NAMALWA (cell line): ENCODE measurements around the gene FRMPD4.
"Not testable (repeated sequence)": the region's sequence is repeated elsewhere in the genome, so short reads cannot be mapped to it uniquely, and the experiment has no call there.

ENCODE experiments used
- DNase-seq: peaks from one replicate; pipeline ENCODE4 v3.0.0-alpha.2; 2015; ENCODE audit warnings: low spot score

FRMPD4 gene

DNA sequence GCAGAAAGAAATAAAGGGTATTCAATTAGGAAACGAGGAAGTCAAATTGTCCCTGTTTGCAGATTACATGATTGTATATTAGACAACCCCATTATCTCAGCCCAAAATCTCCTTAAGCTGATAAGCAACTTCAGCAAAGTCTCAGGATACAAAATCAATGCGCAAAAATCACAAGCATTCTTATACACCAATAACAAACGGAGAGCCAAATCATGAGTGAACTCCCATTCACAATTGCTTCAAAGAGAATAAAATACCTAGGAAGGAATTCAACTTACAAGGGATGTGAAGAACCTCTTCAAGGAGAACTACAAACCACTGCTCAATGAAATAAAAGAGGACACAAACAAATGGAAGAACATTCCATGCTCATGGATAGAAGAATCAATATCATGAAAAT is 404.0 kb downstream of the FRMPD4 start:
- not testable (repeated sequence) for DNase-seq

DNA sequence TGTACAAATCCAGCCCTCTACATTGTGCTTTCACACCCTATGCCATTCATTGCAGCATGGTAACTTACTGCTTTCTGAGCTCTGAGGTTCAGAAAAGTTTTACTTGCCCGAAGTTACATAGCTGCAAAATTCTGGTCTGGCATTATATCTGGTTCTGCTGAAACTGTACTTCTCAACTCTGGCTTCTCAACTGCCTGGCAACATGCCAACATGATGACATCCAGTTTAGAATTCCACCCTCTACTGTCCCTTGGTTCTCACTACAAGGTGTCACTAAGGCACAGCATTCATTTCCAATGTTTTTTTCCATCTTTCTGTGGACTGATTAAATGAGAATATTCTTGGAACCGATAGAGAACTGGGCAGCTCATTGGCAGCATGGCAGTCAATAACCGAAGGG is 410.1 kb downstream of the FRMPD4 start:
- DNase-seq, result no peak

DNA sequence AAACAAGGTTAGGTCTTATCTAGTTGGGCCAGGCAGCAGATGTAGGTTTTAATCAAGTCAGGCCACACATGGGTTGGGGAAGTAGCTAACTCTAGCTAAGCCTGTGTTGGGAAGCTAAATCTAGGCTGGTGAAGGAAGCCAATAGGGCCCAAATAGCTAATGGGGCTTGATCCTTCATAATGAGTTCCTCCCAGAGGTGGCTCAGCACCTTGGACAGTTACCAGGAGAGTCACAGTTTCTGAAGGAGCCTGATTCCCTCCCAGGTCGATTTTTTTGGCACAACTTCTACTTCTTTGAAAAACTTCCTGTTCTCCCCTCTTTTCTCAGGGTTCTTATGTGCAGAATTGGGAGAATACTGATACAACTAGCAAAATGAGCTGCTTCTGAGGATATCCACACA is 410.5 kb downstream of the FRMPD4 start:
- peak; percentile 24 for DNase-seq

DNA sequence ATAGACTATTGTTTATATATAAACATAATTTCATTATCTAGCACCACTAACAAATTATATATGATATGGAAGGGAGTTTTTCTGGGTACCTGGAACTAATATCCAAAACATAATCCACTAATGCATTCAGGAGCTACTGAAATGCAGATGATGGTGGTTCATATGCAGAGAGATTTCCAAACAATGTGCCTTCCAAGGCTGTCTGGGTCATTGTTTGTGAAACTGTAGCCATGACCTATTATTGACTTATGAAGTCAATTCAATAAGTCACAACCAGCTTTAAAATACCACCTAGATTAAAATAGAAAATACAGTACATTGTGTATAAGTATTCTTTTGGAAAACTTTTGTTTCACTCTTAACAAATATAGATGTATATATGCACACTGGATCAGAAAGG is 415.9 kb downstream of the FRMPD4 start:
- no peak for DNase-seq

DNA sequence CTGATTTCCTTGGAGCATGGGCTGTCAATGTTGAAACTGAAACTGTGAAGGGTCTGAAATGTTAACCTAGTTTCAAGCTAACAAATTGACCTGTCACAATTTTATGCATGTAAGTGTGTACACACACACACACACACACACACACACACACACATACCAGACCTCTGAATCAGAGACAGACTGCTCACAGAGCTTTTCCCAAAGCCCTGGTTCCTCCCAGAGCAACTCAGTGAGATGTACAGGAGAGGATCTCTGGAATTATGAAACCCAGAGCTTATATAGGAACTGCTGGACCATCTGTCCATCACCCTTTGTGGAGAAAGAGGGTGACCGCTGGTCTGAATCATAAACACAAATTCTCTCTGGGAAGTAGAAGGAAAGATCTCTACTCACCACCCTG is 424.8 kb downstream of the FRMPD4 start:
- DNase-seq, result no peak

DNA sequence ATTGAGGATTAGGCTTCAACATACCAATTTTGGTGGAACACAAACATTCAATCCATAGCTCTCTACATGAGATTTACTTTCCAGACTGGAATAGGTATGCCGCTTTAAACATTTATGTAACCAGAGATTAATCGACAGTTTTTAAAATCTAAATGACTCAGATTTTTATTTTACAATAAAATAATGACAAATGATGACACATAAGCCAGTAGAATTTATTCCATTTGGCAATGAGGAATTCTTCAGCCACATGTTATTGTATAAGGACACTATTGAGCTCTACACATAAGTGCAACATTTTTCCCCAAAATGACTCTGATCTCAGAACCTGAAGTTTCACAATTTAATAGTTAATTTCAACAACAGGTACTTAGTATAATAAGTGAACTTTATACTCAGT is 425.9 kb downstream of the FRMPD4 start:
- DNase-seq, result no peak

DNA sequence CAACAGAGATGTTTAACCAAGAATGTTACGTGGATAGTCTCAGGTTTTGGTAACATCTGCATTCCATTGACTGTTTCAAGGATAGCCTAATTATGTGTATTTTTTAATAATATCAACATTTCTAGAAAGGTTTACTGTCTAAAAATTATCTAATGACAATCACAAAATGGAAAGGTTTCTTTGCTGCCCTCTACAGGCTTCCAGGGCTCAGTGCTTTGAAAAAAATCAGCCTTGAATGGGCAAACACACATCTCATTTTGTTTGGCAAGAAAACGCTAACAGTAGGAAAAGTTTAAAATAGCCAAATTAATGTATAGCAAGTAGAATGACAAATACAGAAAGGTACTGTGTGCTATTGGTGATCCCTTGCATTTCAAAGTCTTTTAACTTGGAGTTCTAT is 429.6 kb downstream of the FRMPD4 start:
- peak; percentile 41 for DNase-seq

DNA sequence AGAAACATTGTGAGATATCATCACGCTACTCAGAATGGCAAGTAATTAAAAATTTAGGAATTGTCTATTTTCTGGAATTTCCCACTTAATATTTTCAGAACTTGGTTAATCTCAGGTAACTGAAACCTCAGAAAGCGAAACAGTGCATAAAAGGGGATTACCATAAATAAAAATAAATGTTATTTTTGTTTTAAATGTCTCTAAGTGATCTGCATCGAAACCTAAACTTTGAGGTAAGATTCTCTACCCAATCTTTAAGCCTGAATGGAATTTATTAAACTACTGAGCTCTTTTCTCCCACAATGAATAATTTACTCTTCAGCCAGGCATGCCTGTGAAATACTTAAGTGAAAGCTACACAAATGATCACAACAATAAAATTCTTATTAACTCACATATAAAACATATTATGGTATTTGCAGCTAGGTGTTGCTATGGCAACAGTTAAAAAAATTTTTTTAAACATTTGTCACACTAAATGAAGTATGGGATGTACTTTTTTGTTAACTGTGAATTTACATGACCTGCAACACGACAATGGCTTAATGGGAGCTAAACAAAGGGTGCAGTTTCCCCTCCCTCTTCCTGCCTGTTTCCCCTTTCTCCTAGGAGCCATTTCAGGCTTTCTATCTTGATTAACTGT is 432.7 kb downstream of the FRMPD4 start:
- DNase-seq, result no peak

DNA sequence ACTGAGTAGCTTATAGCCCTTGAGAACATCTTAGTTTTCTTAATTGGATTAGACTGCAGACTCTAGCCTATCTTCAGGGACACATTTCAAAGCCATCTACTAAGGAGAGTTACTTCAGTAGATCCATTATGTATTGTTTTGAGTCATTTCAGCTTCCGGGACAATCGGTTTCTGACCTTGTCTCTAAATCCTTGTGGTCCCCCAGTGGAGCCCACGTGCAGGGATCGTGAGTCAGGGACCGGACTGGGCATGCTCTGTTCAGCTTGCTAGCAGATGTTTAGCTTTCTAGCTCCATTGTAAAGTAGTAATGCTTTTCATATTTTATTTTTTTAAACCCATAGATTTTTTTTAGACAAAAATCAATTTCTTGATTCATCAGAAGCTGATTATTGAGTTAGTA is 441.0 kb downstream of the FRMPD4 start:
- DNase-seq, result no peak

DNA sequence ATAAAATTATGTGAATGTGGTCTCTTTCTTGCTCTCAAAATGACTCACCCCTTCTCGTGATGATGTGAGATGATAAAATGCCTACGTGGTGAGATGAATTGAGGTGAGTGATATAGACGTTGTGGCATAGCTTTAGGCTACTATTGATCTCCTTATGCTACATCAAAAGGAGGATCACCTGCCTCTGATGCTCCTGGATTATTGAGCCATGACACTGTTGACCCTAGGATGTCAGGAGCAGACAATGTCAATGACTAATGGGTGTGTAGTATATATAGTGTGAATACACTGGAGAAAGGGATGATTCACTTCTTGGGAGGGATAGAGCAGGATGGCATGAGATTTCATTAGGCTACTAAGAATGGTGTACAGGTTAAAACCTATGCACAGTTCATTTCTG is 442.3 kb downstream of the FRMPD4 start:
- no peak for DNase-seq

DNA sequence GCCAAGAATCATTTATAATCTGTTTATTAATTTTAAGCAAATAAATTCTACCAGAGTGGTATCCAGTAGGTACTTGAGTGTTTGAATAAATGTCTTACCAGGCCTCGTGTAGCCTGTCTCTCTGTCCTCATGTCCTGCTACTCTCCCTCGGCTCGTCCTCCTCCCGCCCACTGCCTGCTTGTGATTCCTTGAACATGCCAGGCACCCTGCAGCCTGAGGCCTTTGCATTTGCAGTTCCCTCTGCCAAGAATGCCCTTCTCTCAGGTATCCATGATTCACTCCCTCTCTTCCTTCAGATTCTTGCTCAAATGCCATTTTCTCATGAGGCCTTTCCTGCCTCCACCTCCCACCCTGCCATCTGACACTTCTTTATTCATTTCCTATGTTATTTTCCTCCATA is 443.3 kb downstream of the FRMPD4 start:
- no peak for DNase-seq

DNA sequence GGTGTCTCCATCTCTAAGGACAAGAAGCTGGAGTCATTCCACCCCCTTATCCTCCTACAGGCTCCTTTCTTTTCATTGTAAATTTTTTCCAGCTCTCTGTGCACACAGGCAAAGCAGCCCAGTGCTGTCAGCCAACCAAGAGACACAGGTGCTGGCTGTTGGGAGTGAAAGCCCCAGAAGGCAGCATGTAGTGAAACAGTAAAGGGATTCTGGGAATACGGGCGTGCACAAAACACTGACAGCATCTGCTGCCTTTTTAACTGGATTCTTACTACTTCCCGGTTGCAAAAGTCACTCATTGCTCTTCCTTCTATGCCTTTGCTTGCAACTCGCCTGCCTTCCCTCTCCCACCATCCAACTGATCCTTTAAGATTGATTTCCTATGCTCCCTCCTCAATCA is 444.4 kb downstream of the FRMPD4 start:
- DNase-seq, result no peak

- DNase-seq, result no peak
These were observed 445.3 kb downstream of the FRMPD4 start for GRCh38 chrX:12583543-12583942.

- DNase-seq, result no peak
These were observed 457.4 kb downstream of the FRMPD4 start for GRCh38 chrX:12595720-12596119.

DNA sequence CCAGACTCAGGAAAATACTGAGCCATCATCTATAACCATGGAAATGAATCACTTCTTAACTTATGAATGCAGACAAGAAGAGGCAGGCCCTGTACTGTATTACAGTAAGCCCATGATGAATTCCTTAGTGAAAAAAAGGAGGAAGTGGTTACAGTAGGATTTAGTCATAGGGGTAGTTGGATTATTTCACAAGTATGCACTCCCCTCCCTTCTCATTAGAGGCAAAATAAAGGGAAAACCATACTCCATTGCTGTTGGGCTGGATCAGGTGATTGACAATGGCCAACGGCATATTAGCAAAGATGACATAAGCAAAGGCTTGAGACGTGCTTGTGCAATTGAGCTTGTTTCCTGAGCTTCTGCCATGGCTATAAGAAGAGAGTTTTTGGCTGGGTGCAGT is 471.8 kb downstream of the FRMPD4 start:
- no peak for DNase-seq

DNA sequence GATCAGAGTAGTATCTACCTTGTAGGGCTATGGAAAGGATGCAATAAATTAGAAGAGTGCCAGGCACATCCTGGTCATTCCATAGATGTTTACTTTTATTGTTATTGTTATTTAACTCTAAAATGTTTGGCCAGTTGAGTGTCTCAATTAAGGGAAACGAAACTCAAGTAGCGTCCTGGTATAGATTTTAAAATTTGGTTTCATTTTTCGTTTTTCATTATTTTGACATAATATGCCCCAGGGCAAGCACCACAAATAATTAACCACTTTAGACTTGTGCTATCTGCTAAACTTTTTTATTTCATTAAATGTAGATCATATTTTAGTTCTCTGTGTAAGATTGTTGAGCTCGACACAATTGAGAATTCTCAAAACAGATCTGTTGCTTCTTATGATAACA is 473.2 kb downstream of the FRMPD4 start:
- no peak for DNase-seq

GRCh38 chrX:12614266-12614665 is 476.0 kb downstream of the FRMPD4 start:
- DNase-seq, result no peak

DNA sequence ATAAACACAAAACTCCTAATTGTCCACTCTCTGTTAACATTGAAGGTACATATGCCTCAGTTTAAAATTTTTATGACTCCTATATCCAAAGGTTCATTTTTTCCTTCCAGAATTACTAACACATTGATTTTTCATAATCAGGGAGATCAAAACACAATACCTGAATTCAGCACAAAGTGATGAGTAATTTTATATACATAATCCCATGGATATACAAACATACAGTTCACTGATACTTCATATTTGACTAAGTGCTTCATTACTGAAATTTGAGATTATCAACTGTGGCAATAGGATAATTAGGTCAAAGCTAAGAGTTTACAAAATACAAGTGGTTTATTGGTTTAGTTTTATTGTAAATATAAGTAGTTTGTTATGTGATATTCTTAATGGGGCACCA is 476.8 kb downstream of the FRMPD4 start:
- DNase-seq, result no peak

DNA sequence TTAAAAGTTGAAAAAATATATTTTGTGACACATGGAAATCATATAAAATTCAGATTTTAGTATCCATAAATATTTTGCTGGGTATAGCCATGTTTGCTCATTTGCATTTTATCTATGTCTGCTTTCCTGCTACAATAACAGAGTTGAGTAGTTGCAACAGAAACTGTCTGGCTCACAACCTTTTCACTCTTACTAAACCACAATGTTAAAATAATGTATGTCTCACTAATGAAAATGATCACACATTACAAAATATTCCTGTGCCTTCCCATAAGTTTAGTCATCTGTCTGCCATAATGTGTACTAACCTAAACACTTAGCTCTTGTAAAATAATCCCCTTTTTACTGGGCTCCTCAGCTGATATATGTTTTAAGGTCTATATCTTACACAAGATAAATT is 479.0 kb downstream of the FRMPD4 start:
- no peak for DNase-seq

- DNase-seq, result no peak
These were observed 509.0 kb downstream of the FRMPD4 start for GRCh38 chrX:12647230-12647629.

DNA sequence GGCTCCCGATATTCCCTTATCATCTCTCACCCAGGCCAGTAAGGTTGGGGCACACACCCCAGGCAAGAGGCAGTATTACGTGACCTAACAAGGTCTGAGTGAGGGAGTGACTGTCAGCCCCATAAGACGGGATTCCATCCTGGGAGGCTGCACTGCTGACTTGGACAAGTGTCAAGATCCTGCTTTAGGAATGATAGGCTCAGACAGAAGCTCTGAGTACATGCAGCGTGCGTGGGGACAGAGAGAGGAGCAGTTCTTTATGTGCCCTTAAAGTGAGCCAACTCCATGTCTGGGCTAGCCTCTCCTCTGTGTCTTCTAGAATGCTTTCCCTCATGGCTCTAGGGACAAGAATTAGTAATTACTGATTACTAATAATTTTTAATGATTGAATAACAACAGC is 510.7 kb downstream of the FRMPD4 start:
- no peak for DNase-seq

GRCh38 chrX:12657433-12657832 is 519.2 kb downstream of the FRMPD4 start:
- DNase-seq, result no peak

DNA sequence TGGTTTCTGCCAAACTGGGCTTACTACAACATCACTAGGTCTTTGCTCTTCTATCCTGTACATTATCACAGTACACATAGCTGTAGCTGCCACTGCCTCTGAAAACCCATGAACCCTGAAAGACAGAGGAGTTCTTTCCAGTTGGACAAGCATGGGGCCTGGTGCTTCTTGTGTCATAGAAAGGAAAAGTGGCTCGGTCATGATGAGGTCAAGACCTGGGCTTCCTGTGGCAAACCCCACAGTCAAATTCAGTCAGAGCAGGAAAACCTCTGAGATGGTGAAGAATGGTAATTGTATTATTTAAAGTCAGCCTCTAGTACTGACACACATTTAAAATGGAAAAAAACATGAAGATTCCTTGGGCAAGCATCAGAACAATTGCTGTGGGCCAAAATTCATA is 519.6 kb downstream of the FRMPD4 start:
- no peak for DNase-seq

DNA sequence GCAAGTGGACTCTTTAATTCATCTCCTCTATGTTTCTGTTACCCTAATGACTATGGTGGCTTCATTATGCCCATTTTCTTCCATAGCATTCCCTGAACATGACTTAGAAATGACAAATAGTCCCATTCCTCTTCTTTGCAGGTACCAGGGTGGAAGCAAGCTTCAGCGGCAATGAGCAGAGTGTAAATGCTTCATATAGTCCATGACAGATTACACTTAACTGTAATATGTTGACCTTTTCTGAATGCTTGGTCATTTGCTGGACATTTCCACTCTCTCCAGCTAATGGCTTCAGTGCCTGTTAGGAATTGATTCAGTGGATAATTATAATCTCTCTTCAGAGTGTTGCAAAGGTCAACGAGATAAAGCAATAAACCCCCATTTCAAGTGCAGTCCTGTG is 523.2 kb downstream of the FRMPD4 start:
- DNase-seq, result no peak
